Coronary artery (tissue), 2 donors: Measurements from ENCODE around the gene FRMD4B.
"Not testable (repeated sequence)": the region's sequence is repeated elsewhere in the genome, so short reads cannot be mapped to it uniquely, and the experiment has no call there.

Experiments
- DNase-seq: peaks from one replicate; pipeline ENCODE4 v3.0.0-alpha.2; 2017; ENCODE audit warnings: low spot score
- H3K27ac ChIP-seq, 2 donors: fragments of 200-600 bp; sonication (generic); one replicate each; pipeline ENCODE4 v1.5.1; 2016 to 2019
- H3K4me3 ChIP-seq: fragments of 200-600 bp; sonication (generic); 2 replicates; pipeline ENCODE4 v1.5.1; 2016; ENCODE audit warnings: mild to moderate bottlenecking, moderate library complexity
- CTCF ChIP-seq: fragments of 200-600 bp; sonication (generic); IDR thresholded peaks from one replicate; pipeline ENCODE4 v1.5.1; 2019; ENCODE audit warnings: antibody characterized with exemption

Gene FRMD4B

GRCh38 chr3:69271098-69271497 is 114.8 kb downstream of the FRMD4B start:
- H3K27ac ChIP-seq, result no peak overlapping the region
- TF ChIP-seq CTCF, result no peak
- H3K4me3 ChIP-seq, result no peak overlapping the region
- DNase-seq, result no peak

- DNase-seq, result no peak
- no peak overlapping the region for H3K27ac ChIP-seq
- TF ChIP-seq CTCF, result no peak
- no peak overlapping the region for H3K4me3 ChIP-seq
These were observed 119.3 kb downstream of the FRMD4B start for GRCh38 chr3:69266585-69266984.

GRCh38 chr3:69266071-69266470 is 119.8 kb downstream of the FRMD4B start:
- not testable (repeated sequence) for DNase-seq, H3K27ac ChIP-seq, H3K4me3 ChIP-seq

- not testable (repeated sequence) for H3K4me3 ChIP-seq, DNase-seq, H3K27ac ChIP-seq
These were observed 125.0 kb downstream of the FRMD4B start for GRCh38 chr3:69260843-69261405.

- Histone ChIP-seq H3K27ac (no peak overlapping the region), H3K4me3 (no peak overlapping the region)
- DNase-seq, result no peak
- no peak for TF ChIP-seq CTCF
These were observed 125.6 kb downstream of the FRMD4B start for GRCh38 chr3:69260216-69260787.

GRCh38 chr3:69259125-69259524 is 126.8 kb downstream of the FRMD4B start:
- DNase-seq, result no peak
- no peak overlapping the region for H3K4me3 ChIP-seq
- no peak overlapping the region for H3K27ac ChIP-seq
- TF ChIP-seq CTCF, result no peak

GRCh38 chr3:69255928-69256327 is 130.0 kb downstream of the FRMD4B start:
- H3K27ac ChIP-seq, result no peak overlapping the region
- no peak overlapping the region for H3K4me3 ChIP-seq
- no peak for TF ChIP-seq CTCF
- no peak for DNase-seq

GRCh38 chr3:69254351-69254750 is 131.5 kb downstream of the FRMD4B start:
- Histone ChIP-seq H3K27ac (no peak overlapping the region), H3K4me3 (no peak overlapping the region)
- DNase-seq, result no peak
- TF ChIP-seq CTCF, result no peak
